Measurements from ENCODE around the gene ALDH1A1.

The ALDH1A1 gene

GRCh38 chr9:72936266-72936665, 16.6 kb downstream of the ALDH1A1 start:
- TF ChIP-seq CTCF (IDR thresholded peaks at IDR 0.05) = no peak

- no peak for TF ChIP-seq CTCF (IDR thresholded peaks at IDR 0.05)
These were observed 17.3 kb downstream of the ALDH1A1 start for GRCh38 chr9:72935595-72935994.

GRCh38 chr9:72933730-72934665, 18.9 kb downstream of the ALDH1A1 start:
- TF ChIP-seq CTCF (IDR thresholded peaks at IDR 0.05) = no peak

GRCh38 chr9:72932619-72933018, 20.2 kb downstream of the ALDH1A1 start:
- no peak for TF ChIP-seq CTCF (IDR thresholded peaks at IDR 0.05)

- TF ChIP-seq CTCF (IDR thresholded peaks at IDR 0.05) = no peak
These were observed 21.0 kb downstream of the ALDH1A1 start for GRCh38 chr9:72931897-72932296.

- no peak for TF ChIP-seq CTCF (IDR thresholded peaks at IDR 0.05)
These were observed 21.4 kb downstream of the ALDH1A1 start for GRCh38 chr9:72931437-72931836.

GRCh38 chr9:72930828-72931227, 22.0 kb downstream of the ALDH1A1 start:
- peak; percentile 41 for TF ChIP-seq CTCF (IDR thresholded peaks at IDR 0.05)

Measured in LNCAP (cell line).